IPS-20b (cell line): ENCODE measurements around the gene RGPD5.
"Not testable (repeated sequence)": the region's sequence is repeated elsewhere in the genome, so short reads cannot be mapped to it uniquely, and the experiment has no call there.

Source experiments
- H3K27ac ChIP-seq: one replicate; pipeline ENCODE4 v1.5.1; 2013; ENCODE audit warnings: low read length
- H3K27me3 ChIP-seq: 2 replicates; pipeline ENCODE4 v1.6.1; 2013; ENCODE audit warnings: mild to moderate bottlenecking, low read length, inconsistent platforms; ENCODE audit not compliant: insufficient read depth
- H3K36me3 ChIP-seq: 2 replicates; pipeline ENCODE4 v1.6.1; 2013; ENCODE audit warnings: low read depth, mild to moderate bottlenecking, inconsistent platforms, low read length, moderate library complexity; ENCODE audit not compliant: insufficient read depth
- H3K4me1 ChIP-seq: 2 replicates; pipeline ENCODE4 v1.6.1; 2013; ENCODE audit warnings: mild to moderate bottlenecking, control low read depth, inconsistent platforms, low read length, moderate library complexity; ENCODE audit not compliant: insufficient read depth
- H3K4me3 ChIP-seq: 2 replicates; pipeline ENCODE4 v1.5.1; 2013; ENCODE audit warnings: mild to moderate bottlenecking, low read length, inconsistent platforms
- H3K9ac ChIP-seq: 2 replicates; pipeline ENCODE4 v1.6.1; 2013; ENCODE audit warnings: low read depth, mild to moderate bottlenecking, inconsistent platforms, low read length, moderate library complexity
- H3K9me3 ChIP-seq: 2 replicates; pipeline ENCODE4 v1.6.1; 2013; ENCODE audit warnings: mild to moderate bottlenecking, low read depth, low read length, inconsistent platforms; ENCODE audit not compliant: insufficient read depth

Gene RGPD5

DNA sequence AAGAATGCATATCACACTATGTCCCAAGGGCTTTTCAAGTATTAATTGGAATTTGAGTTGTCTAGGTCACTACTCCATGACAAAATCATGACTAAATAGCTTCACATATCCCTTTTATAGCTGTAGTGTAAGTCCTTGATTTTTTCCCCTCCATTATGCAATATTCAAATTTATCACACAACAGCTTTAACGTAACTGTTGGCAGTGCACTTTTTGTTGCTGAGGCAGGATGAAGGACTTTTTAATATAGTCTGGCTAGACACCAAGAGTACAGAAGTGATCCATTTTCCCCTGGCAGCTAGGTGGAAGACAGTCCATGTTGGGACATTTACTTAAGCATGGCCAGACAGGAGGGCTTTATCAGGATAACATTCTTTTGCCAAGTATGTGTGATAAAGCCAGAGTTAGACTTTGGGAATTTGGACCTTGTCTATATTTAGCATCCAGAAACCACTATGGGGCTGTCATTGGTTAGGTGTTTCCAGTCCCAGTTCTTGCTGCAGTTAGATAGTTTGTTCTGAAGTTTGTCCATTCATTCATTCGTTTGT, 11.6 kb upstream of the RGPD5 start:
- not testable (repeated sequence) for H3K4me3 ChIP-seq, H3K36me3 ChIP-seq, H3K27me3 ChIP-seq, H3K4me1 ChIP-seq, H3K27ac ChIP-seq, H3K9me3 ChIP-seq, H3K9ac ChIP-seq

DNA sequence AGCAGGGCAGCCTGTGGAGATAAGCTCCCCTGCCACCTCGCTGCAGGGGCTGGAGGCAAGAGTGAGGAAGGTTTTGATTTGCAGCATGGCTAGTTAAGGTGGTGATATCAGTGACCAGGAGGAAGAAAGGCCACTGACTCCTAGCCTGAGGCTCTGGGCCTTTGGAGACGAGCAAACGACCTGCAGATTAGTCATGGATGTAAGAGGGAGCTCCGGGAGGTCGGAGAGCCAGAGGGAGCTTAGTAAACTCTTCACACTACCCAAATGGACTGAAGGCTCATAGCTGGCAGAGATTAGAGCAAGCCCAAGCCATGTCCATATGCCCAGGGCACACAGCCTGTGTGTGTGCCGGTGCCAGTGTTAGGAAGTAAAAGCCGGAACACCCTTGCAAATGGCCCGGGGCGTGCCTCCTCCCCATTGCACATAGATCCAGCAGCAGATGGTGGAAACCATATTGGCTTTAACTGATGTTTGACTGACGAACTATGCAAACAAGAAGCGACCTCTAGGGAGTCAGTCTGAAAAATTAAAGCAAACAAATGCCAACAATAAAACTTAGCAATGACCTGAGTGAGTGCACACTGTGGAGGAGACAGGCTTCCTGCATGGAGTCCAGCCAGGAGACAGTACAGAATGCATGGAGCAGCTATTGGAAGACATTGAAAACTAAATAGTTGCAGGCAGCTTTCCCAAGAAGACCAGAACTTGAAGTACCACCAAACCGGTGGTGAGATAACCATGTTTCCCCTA, 2.4 kb upstream of the RGPD5 start:
- not testable (repeated sequence) for H3K9ac ChIP-seq, H3K27me3 ChIP-seq, H3K4me1 ChIP-seq, H3K9me3 ChIP-seq, H3K27ac ChIP-seq, H3K4me3 ChIP-seq, H3K36me3 ChIP-seq

DNA sequence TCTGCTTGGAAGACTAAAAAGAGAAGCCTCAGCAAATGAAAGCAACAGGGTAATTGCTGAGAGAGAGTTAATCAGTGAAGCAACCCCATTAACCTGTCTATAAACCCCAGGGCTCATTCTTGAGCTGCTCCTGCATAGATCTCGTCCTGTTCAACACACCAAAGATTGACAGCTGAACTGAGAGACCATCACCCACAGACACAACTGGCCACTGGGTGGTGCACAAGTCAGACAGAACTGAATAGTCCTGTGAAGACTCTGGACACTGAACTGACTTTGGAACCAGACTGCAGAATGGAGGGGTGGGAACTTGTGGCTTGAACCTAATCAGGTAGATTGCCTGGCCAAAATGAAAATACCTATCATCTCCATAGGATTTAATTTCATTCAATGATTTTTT, 1.4 kb upstream of the RGPD5 start:
- not testable (repeated sequence) for H3K4me1 ChIP-seq, H3K27me3 ChIP-seq, H3K9me3 ChIP-seq, H3K27ac ChIP-seq, H3K36me3 ChIP-seq, H3K4me3 ChIP-seq, H3K9ac ChIP-seq

DNA sequence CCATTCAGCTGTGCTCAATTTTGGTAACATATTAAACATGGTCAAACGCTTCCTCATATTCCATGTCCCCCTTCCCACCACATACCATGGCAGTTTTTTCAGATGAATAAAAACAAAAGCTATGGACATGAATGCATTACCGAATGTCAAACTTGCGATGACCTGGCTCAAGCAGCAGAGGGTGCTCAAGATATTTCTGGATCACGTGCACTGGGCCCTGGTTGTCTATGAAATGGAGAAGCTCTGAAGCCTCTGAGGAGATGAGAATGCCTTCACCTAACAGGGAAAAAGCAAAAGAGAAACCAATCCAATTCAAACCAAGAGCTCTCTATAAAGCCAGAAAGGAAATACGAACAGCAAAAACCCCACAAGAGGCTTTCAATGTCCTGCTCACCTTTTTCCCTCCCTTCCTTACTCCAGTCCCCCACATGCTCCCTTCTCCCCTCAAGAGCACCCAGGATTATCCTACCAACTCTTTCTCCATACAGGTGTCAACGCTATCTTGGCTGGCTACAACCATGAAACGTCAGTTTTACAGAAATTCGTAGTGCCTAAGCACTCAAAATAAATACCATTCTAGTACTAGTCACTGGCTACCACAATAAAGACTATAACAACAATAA, 77.1 kb downstream of the RGPD5 start:
- not testable (repeated sequence) for H3K4me1 ChIP-seq, H3K9ac ChIP-seq, H3K36me3 ChIP-seq, H3K4me3 ChIP-seq, H3K27ac ChIP-seq, H3K27me3 ChIP-seq, H3K9me3 ChIP-seq

DNA sequence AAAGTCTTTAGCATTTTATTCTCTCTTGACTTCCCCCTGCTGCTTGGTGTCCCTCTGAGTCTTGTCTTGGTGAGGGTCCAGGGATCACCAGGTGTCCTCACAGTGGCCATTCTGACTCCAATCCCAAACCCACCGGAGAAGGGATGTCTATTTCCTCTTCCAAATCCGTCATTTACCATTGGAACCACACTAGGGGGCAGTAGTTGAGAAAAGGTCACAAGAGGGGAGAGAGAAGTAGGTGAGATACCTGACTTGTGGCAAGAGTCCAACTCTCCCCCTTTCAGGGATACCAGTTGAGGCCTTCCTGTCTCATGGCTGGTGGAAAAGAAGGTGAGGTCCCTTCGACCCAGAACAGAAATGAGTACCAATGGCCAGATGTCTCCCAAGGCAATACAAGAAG, 82.5 kb downstream of the RGPD5 start:
- not testable (repeated sequence) for H3K9ac ChIP-seq, H3K4me1 ChIP-seq, H3K4me3 ChIP-seq, H3K9me3 ChIP-seq, H3K27ac ChIP-seq, H3K36me3 ChIP-seq, H3K27me3 ChIP-seq

DNA sequence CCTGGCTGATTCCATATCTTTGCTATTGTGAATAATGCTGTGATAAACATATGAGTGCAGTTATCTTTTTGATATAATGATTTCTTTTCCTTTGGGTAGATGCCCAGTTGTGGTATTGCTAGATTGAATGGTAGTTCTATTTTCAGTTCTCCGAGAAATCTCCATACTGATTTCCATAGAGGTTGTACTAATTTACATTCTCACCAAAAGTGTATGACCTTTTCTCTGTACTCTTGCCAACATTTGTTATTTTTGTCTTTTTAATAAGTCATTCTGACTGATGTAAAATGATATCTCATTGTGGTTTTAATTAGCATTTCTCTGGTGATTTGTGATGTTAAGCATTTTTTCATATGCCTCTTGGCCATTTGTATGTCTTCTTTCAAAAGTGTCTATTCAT, 88.0 kb downstream of the RGPD5 start:
- not testable (repeated sequence) for H3K27ac ChIP-seq, H3K9me3 ChIP-seq, H3K36me3 ChIP-seq, H3K4me3 ChIP-seq, H3K27me3 ChIP-seq, H3K9ac ChIP-seq, H3K4me1 ChIP-seq

DNA sequence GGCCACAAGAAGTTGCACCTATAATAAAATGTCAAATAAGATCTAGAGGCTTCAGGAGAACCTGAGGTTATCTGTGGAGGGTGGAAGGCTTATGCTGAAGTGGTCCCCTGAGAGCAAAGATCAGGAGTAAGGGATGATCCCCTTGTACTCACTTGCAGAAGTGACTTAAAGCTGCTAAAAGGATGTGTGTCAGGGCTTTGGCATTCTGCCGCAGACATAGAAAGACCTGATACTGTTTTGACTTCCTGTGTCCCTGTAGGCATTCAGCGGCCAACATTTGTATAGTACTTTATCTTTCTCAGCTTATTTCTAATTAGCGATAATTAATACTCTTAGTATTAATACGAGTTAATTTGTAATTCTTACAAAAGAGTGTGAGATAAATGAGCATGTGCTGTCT, 94.3 kb downstream of the RGPD5 start:
- H3K4me3 ChIP-seq, H3K36me3 ChIP-seq, H3K27ac ChIP-seq, H3K4me1 ChIP-seq, H3K9me3 ChIP-seq, H3K27me3 ChIP-seq, H3K9ac ChIP-seq: not testable (repeated sequence)

DNA sequence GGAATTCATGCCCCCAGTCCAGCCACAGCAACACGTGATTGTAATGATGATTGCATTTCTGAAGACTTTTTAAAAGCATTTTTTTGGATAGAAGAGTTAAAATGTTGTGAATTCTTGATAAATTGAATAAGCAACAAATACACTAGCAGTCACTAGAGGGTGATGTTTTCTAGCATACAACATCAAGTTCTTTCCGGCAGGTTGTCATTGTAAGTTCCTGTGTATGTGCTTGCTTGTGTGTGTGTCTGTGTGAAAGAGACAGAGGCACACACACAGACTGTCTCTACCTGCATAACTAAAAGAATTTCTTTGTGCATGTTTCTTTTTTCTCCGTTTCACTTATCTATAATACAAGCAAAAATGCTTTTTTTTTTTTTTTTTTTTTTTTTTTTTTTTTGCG, 95.8 kb downstream of the RGPD5 start:
- H3K4me3 ChIP-seq, H3K36me3 ChIP-seq, H3K27me3 ChIP-seq, H3K4me1 ChIP-seq, H3K9me3 ChIP-seq, H3K27ac ChIP-seq, H3K9ac ChIP-seq: not testable (repeated sequence)

DNA sequence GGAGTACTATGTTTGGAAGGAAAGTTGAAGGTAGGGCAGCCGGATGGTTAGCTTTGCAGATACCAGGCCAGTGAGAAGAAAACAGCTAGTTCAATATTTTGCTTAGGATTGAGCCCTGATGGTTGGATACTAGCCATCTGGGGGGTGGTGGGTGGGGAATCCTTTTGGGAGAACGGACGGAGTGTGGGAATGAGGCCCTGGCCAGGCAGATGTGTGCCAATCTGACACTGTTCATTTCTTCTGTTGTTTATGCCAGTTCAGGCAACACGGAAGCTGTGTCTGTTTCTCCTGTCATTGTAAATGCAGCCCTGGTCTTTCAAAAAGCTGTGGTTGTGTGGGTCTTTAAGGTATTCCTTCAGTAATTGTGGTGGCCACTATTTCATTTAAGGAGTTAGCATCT, 96.9 kb downstream of the RGPD5 start:
- H3K9ac ChIP-seq, H3K27me3 ChIP-seq, H3K4me3 ChIP-seq, H3K9me3 ChIP-seq, H3K4me1 ChIP-seq, H3K36me3 ChIP-seq, H3K27ac ChIP-seq: not testable (repeated sequence)

DNA sequence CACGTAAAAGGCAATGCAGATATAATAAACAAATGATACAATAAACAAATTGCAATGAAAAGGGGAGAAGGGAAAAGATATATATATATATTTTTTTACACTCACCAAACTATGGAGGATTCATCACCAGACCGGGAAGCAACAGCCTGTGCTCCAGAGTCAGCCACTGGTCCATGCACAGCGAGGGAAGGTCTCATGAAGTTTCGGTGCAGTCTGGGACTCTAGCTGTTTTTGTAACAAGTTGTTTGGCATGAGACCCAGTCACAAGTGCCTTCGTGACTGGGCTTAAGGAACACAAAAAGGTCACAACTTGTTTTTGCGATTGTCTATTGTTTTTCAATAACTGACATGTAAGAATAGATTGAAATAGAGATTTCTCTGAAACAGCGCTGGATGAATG, 99.6 kb downstream of the RGPD5 start:
- not testable (repeated sequence) for H3K9me3 ChIP-seq, H3K27ac ChIP-seq, H3K9ac ChIP-seq, H3K36me3 ChIP-seq, H3K4me3 ChIP-seq, H3K27me3 ChIP-seq, H3K4me1 ChIP-seq

DNA sequence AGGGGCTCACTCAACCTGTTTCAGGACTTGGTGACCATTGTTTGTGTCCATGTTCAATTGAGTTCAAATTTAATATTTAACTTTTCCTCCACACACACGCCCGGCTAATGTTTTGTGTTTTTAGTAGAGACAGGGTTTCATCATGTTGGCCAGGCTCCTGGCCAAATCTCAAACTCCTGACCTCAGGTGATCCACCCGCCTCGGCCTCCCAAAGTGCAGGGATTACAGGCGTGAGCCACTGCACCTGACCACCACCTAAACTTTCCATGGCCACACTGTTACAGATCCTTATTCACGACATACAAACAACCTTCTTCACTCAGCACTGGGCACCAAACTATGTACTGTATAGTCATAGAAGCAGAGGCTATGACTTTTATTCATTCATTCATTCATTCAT, 100.0 kb downstream of the RGPD5 start:
- not testable (repeated sequence) for H3K36me3 ChIP-seq

DNA sequence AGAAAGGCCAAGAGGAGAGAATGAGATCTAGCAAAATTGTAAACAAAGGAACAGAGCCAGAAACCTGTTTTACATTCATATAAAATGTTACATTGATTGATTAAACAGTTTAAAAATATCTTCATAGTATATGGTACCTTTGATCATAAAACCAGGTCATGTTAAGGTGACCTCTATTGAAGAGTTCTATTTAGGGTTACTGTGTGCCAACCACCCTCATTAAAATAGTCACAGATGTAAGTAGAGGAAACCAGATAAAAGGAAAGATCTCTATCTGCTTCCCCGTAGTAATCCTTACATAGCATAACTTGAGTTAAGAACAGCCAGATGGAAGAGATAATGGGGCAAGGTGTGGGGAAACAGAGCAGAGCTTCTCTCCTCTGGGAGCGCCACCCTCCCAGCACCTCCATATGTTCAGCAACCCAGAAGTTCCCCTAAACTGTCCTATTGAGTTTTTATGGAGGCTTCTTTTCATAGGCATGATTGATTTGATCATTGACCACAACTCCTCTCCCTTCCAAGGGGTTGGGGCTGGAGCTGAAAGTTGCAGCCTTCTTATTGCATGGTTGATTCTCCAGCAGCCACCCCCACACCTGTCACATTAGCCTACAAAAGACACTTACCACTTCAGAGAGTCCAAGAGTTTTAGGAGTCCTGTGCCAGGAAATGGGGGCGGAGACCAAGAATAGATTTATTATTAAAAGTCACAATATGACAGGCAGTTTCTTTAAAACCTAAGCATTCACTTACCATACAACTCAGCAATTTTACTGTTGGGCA, 101.2 kb downstream of the RGPD5 start:
- H3K9ac ChIP-seq, H3K9me3 ChIP-seq, H3K27ac ChIP-seq, H3K27me3 ChIP-seq, H3K4me3 ChIP-seq, H3K36me3 ChIP-seq, H3K4me1 ChIP-seq: not testable (repeated sequence)

More for the DNA sequence above, 100.0 kb downstream of the RGPD5 start:
- H3K4me1 ChIP-seq, H3K27me3 ChIP-seq, H3K4me3 ChIP-seq, H3K9ac ChIP-seq, H3K27ac ChIP-seq, H3K9me3 ChIP-seq: not testable (repeated sequence)
